B cell (primary cell): Measurements from ENCODE around the gene KANK2. TPM values are rescaled to one million over a fixed set of nuclear protein-coding genes. Genes with fewer than 3 reads are reported as not detected.

ENCODE experiments used
- ATAC-seq: fragments of 200-7000 bp; cut with Tn5 transposase; one replicate; pipeline ENCODE4 v1.10.0; 2021; ENCODE audit warnings: low read depth, mild to moderate bottlenecking, moderate number of reproducible peaks, moderate library complexity
- CTCF ChIA-PET: fragments of 350-600 bp; sonication (Branson Sonifier 250); formaldehyde crosslinking; loops from one replicate; lab custom pipeline; 2021; ENCODE audit warnings: antibody characterized with exemption, inconsistent platforms; lab: Charles Lee
- POLR2A ChIA-PET: fragments of 350-600 bp; sonication (Branson Sonifier 250); formaldehyde crosslinking; loops from one replicate; lab custom pipeline; 2021; ENCODE audit warnings: antibody characterized with exemption; lab: Charles Lee
- DNase-seq: peaks from one replicate; pipeline ENCODE4 v3.0.0; 2013
- H2AFZ ChIP-seq: 2 replicates; pipeline ENCODE4 v1.6.1; 2012; ENCODE audit warnings: mild to moderate bottlenecking, low read depth, low read length; ENCODE audit not compliant: insufficient read depth, poor library complexity, severe bottlenecking
- H3K27ac ChIP-seq, 2 donors: 1 replicate in 1 of 2; 2 replicates in 1 of 2; pipeline ENCODE4 v1.5.1; 2012 to 2013; ENCODE audit warnings: low read length in 2 of 2, mild to moderate bottlenecking in 2 of 2, moderate library complexity in 1 of 2
- H3K27me3 ChIP-seq, 4 experiments: fragments of 200-600 bp in 1 of 4; sonication (generic) in 1 of 4; replicated peaks in 1 of 4; 1 replicate in 2 of 4; 2 replicates in 2 of 4; pipeline versions ENCODE4 v1.6.1 to v1.7.0; 2013 to 2016; ENCODE audit warnings: low read length in 3 of 4, mild to moderate bottlenecking in 2 of 4, mixed read lengths in 1 of 4, moderate library complexity in 1 of 4; ENCODE audit not compliant: insufficient read depth in 4 of 4, control insufficient read depth in 3 of 4; ENCODE audit errors: control extremely low read depth in 1 of 4
- H3K36me3 ChIP-seq, 2 experiments: replicated peaks in 1 of 2; 1 replicate in 1 of 2; 2 replicates in 1 of 2; pipeline versions ENCODE4 v1.6.1 to v1.7.1; 2013; ENCODE audit warnings: low read length in 1 of 2; ENCODE audit not compliant: insufficient read depth in 2 of 2, control insufficient read depth in 1 of 2; ENCODE audit errors: control extremely low read depth in 1 of 2, extremely low read depth in 1 of 2
- H3K4me1 ChIP-seq, 2 donors: fragments of 200-600 bp in 1 of 2; sonication (generic) in 1 of 2; 1 replicate in 1 of 2; 2 replicates in 1 of 2; pipeline versions ENCODE4 v1.5.1 to v1.6.1; 2013 to 2017; ENCODE audit warnings: low read length in 2 of 2; ENCODE audit not compliant: control insufficient read depth in 2 of 2, insufficient read depth in 2 of 2
- H3K4me2 ChIP-seq: replicated peaks from 2 replicates; pipeline ENCODE3; 2012; ENCODE audit warnings: mild to moderate bottlenecking, low read depth, low read length; ENCODE audit not compliant: poor library complexity, severe bottlenecking
- H3K4me3 ChIP-seq, 5 experiments: fragments of 200-600 bp in 1 of 5; sonication (generic) in 1 of 5; 1 replicate in 3 of 5; 2 replicates in 2 of 5; pipeline versions ENCODE4 v1.5.1 to v1.7.0; 2011 to 2016; ENCODE audit warnings: low read length in 4 of 5, mild to moderate bottlenecking in 4 of 5, low read depth in 2 of 5, control low read depth in 1 of 5, moderate library complexity in 1 of 5; ENCODE audit not compliant: insufficient read depth in 1 of 5; ENCODE audit errors: control extremely low read depth in 1 of 5, extremely low read depth in 1 of 5
- H3K79me2 ChIP-seq: fragments of 200-600 bp; sonication (generic); one replicate; pipeline ENCODE4 v1.6.0; 2016; ENCODE audit warnings: low read length; ENCODE audit not compliant: control insufficient read depth, insufficient read depth
- H3K9ac ChIP-seq: fragments of 200-600 bp; sonication (generic); 2 replicates; pipeline ENCODE4 v1.6.1; 2017; ENCODE audit warnings: mild to moderate bottlenecking, low read length, moderate library complexity
- H3K9me3 ChIP-seq, 3 donors: one replicate each; pipeline versions ENCODE4 v1.6.1 to v1.7.1; 2013; ENCODE audit warnings: low read length in 2 of 3; ENCODE audit not compliant: control insufficient read depth in 2 of 3, insufficient read depth in 1 of 3; ENCODE audit errors: control extremely low read depth in 1 of 3
- H4K20me1 ChIP-seq: 2 replicates; pipeline ENCODE4 v1.6.0; 2012; ENCODE audit warnings: mild to moderate bottlenecking, low read length; ENCODE audit not compliant: insufficient read depth, control insufficient read depth, poor library complexity, severe bottlenecking
- H3K27ac Mint-ChIP-seq: one replicate; pipeline ENCODE4 v1.8.0; 2021; ENCODE audit warnings: mixed read lengths
- H3K27me3 Mint-ChIP-seq: one replicate; pipeline ENCODE4 v1.8.0; 2021; ENCODE audit warnings: mixed read lengths
- H3K4me1 Mint-ChIP-seq: one replicate; pipeline ENCODE4 v1.8.0; 2021; ENCODE audit warnings: mixed read lengths
- H3K4me3 Mint-ChIP-seq: one replicate; pipeline ENCODE4 v1.8.0; 2021; ENCODE audit warnings: mixed read lengths
- H3K9me3 Mint-ChIP-seq: one replicate; pipeline ENCODE4 v1.8.0; 2022; ENCODE audit warnings: mixed read lengths; ENCODE audit not compliant: insufficient read depth
- CTCF ChIP-seq: fragments of 200-600 bp; IDR thresholded peaks from one replicate; pipeline ENCODE4 v1.8.0; 2022; ENCODE audit warnings: antibody characterized with exemption, mild to moderate bottlenecking
- EZH2 ChIP-seq: IDR thresholded peaks from 2 replicates; pipeline ENCODE4 v1.6.1; 2012; ENCODE audit warnings: borderline replicate concordance, low read depth, mild to moderate bottlenecking, moderate library complexity, low read length; ENCODE audit not compliant: insufficient read depth, poor library complexity, severe bottlenecking
- WGBS: methylation state at CpG from one replicate; pipeline ENCODE4 v1.1.5; 2013; ENCODE audit warnings: missing lambda C conversion rate; ENCODE audit not compliant: insufficient coverage; 5-methylcytosine and 5-hydroxymethylcytosine counted together
- intact Hi-C: fragments of 100-400 bp; cut with micrococcal nuclease; formaldehyde crosslinking; loops from one replicate; pipeline ENCODE4 v1.10.0; 2022
- polyA plus RNA-seq: library from polyadenylated mRNA; depleted of rRNA; stranded (reverse); fragments of >200 nt; gene quantifications from 2 replicates; pipeline ENCODE4 v1.2.3, GENCODE V29; 2012
- total RNA-seq, 2 donors: library from RNA; stranded (reverse); fragments of 120-200 nt in 1 of 2; gene quantifications; 1 replicate in 1 of 2; 2 replicates in 1 of 2; pipeline versions ENCODE4 v1.2.3 to v1.2.4, GENCODE V29; 2013 to 2022

KANK2 gene
- total and polyA plus RNA-seq, 2 donors (not counting 1 experiment from before 2014, with no cell fraction given), result 0.54 to 18.9 TPM

DNA sequence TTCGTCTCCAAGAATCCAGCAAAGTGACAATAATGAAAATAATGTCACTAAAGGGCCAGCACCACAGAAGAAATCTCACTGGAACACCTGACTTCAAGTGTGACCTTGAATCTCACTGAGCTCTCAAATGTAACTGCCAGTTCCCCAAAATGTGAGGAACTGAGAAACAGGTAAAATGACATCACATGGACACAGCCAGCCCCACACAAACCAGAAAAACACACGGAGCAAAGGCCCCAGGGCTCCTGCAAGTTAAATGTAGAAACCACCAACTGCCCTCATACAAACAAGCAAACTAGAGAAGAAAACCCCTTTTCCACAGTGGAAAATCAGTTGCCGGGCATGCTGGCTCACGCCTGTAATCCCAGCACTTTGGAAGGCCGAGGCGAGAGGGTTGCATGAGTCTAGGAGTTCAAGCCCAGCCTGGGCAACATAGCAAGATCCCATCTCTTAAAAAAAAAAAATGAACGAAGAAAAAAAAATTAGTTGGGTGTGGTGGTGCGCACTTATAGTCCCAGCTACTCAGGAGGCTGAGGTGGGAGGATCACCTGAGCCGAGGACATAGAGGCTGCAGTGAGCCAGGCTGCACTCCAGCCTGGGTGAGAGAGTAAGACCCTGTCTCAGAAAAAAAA lies 8.7 kb upstream of the KANK2 start:
- Histone ChIP-seq H3K9ac (no peak overlapping the region), H3K27ac (no peak overlapping the region), H3K9me3 (no peaks in the 10 kb centered on the region), H3K79me2 (no peaks in the 10 kb centered on the region), H3K36me3 (no peaks in the 10 kb centered on the region), H3K4me3 (no peak overlapping the region), H3K27me3 (peaks cover 0 to 3% (median 0%) of the 10 kb centered on the region in 4 experiments), H3K4me1 (peaks cover 0 to 8% of the 10 kb centered on the region in 2 donors), H4K20me1 (no peaks in the 10 kb centered on the region), H3K4me2 (no peak overlapping the region), H2AFZ (no peak overlapping the region)
- peak; percentile 61 for DNase-seq
- peak; percentile 68 for ATAC-seq
- Mint-ChIP-seq H3K27ac (peak overlapping the region; percentile 62), H3K4me1 (peaks cover 11% of the 10 kb centered on the region), H3K27me3 (peaks cover 3% of the 10 kb centered on the region), H3K4me3 (no peak overlapping the region), H3K9me3 (no peaks in the 10 kb centered on the region)
- ChIA-PET CTCF (interaction anchor here (1.7 to 3.4 kb wide), 3 partner anchors 69 to 170 kb away, joined by 6 to 24 read pairs (median 15); no protein-coding TSS in a partner anchor), POLR2A (interaction anchor here (0.6 kb wide), 1 partner anchor 244 kb away, joined by 5 read pairs; no protein-coding TSS in a partner anchor)
- TF ChIP-seq EZH2 (no peak), CTCF (no peak)
- intact Hi-C loops, result loop anchor here (2.0 kb wide), 1 partner anchor 79 kb away; no protein-coding TSS in a partner anchor
- 83% methylated on average over 4 of the region's 9 CpGs for WGBS

DNA sequence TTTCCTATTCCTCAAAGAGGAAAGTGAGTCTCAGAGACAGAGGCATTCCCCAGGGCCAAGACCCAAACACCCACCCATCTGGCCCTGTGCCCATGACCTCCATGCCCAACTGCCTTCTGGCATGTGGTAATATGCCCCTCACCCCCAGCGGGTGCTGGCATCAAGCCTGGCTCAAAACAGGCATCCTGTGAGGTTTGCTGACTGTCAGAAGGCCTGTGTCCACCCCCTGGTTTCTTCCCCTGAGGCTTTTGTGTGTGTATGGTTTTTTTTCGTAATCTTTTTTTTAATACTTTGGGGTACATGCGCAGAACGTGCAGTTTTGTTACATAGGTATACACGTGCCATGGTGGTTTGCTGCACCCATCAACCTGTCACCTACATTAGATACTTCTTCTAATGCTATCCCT lies 7.6 kb upstream of the KANK2 start:
- CTCF ChIA-PET, result interaction anchor here (1.4 to 3.4 kb wide), 5 partner anchors 67 to 263 kb away, joined by 6 to 24 read pairs (median 12); no protein-coding TSS in a partner anchor
- peaks cover 3% of the 10 kb centered on the region for H3K27me3 Mint-ChIP-seq

More for the DNA sequence above, 7.6 kb upstream of the KANK2 start:
- 10% methylated on average over 3 of the region's 5 CpGs for WGBS
- Mint-ChIP-seq H3K9me3 (no peaks in the 10 kb centered on the region), H3K27ac (no peak overlapping the region), H3K4me1 (peaks cover 11% of the 10 kb centered on the region), H3K4me3 (no peak overlapping the region)
- Histone ChIP-seq H2AFZ (no peak overlapping the region), H3K27ac (no peak overlapping the region), H3K27me3 (peaks cover 0 to 3% (median 0%) of the 10 kb centered on the region in 4 experiments), H3K4me1 (peaks cover 0 to 8% of the 10 kb centered on the region in 2 donors), H3K9ac (no peak overlapping the region), H3K79me2 (no peaks in the 10 kb centered on the region), H3K9me3 (no peaks in the 10 kb centered on the region), H3K4me2 (no peak overlapping the region), H3K36me3 (no peaks in the 10 kb centered on the region), H3K4me3 (no peak overlapping the region), H4K20me1 (no peaks in the 10 kb centered on the region)
- POLR2A ChIA-PET, result no interaction called here
- no peak for ATAC-seq
- TF ChIP-seq EZH2, result no peak
- no peak for TF ChIP-seq CTCF
- intact Hi-C loops, result loop anchor here (2.0 to 5.0 kb wide), 2 partner anchors 78 to 263 kb away; no protein-coding TSS in a partner anchor
- DNase-seq, result no peak
